CD4-positive, alpha-beta T cell treated with Interleukin-12 subunit alpha and Interleukin-12 subunit beta, for 1 hour (primary cell): Measurements from ENCODE around the gene BOLA1.

Experiments
- DNase-seq: peaks from one replicate; pipeline ENCODE4 v3.0.0-alpha.2; 2020

BOLA1 gene

DNA sequence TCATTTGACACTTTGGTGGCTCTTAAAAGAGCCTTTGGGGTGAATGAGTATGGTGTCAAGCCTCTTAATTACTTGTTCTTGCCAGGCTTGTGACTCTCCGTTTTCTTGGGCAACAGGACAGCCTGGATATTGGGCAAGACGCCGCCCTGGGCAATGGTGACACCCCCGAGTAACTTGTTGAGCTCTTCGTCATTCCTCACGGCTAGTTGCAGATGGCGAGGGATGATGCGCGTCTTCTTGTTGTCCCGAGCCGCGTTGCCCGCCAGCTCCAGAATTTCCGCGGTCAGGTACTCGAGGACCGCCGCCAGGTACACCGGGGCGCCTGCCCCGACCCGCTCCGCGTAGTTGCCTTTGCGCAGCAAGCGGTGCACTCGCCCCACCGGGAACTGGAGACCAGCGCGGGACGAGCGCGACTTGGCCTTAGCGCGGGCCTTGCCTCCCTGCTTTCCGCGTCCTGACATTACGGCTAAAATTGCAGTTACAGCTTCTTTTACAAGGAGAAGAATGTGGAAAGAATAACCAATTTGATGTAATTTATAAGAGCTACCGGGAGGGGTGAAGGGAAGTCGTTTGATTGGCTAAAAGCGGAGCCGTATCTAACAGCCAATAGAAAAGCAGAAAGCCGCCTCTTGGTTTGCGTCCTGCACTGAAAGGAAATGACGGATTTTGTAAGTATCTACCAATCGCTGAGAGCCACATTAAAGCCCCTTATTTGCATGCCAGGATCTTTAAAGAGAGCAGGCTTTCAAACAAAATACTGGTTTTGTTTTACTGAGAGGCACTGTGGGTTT lies 11.7 kb upstream of the BOLA1 start:
- peak; percentile 96 for DNase-seq

- peak; percentile 87 for DNase-seq
Measured at GRCh38 chr1:149888247-149888998, 10.9 kb upstream of the BOLA1 start.

GRCh38 chr1:149888999-149889289 lies 10.4 kb upstream of the BOLA1 start:
- DNase-seq, result no peak

DNA sequence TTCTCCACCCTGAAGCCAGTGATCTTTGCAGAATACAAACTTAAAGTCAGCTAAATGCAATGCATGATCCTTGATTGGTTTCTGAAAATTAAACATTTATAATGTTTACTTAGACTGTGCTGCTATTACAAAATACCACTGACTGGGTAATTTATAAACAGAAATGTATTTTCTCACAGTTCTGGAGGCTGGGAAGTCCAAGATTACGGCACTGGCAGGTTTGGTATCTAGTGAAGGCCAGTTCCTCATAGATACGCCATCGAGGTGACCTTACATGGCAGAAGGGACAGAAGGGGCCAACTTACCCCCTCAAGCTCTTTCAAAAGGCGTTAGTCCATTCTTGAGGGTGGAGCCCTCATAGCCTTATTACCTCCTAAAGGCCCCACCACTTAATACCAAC lies 2.8 kb upstream of the BOLA1 start:
- DNase-seq, result no peak

DNA sequence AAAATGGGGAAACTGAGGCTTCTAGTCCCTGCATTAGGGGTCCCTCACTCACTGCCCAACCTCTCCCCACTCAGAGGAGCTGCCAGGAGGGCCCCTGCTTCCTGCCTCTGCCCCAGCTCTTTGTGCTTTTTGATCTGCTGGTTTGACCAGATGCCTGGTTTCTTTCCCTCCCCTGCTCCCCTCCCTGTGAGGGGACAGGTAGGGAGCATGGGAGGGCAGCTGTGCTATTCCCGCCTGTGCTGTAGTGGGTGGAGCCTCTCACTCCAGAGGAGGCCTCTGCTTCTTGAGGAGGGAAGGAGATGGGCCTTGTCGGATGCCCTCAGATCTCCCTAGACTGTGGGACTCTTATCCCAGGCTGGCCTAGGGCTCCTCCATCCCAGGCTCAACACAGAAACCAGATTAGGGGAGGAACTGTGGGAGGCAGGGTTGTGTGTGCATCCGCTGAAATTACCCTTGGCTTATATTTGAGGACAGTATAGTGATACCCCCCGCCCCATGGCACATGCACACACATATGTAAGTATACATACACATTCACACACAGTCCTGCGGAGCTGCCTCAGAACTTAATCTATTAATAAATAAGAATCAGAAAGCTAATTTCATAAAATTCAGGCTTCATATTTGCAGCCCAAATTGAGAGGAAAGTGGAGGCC lies 4.6 kb downstream of the BOLA1 start:
- DNase-seq, result no peak

- DNase-seq, result no peak
Measured at GRCh38 chr1:149906570-149907075, 7.3 kb downstream of the BOLA1 start.

DNA sequence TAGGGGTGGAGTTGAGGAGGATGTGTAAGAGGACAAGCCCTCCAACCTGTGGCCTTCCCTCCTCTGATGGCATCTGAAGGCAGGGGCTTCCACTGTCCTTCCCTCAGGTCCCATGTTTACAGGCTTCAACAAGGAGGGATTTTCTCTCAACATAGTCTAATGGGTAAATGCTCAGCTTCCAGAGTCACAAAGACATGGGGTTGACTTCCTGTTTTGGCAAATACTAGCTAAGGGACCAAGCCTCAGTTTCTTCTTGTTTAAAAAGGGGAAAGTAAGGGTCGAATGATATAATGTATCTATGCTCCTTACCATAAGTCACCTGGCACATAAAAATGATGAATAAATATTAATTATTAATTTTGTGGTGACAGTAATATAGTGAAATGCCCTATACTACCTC lies 15.2 kb downstream of the BOLA1 start:
- no peak for DNase-seq

GRCh38 chr1:149915429-149916192 lies 16.2 kb downstream of the BOLA1 start:
- no peak for DNase-seq

DNA sequence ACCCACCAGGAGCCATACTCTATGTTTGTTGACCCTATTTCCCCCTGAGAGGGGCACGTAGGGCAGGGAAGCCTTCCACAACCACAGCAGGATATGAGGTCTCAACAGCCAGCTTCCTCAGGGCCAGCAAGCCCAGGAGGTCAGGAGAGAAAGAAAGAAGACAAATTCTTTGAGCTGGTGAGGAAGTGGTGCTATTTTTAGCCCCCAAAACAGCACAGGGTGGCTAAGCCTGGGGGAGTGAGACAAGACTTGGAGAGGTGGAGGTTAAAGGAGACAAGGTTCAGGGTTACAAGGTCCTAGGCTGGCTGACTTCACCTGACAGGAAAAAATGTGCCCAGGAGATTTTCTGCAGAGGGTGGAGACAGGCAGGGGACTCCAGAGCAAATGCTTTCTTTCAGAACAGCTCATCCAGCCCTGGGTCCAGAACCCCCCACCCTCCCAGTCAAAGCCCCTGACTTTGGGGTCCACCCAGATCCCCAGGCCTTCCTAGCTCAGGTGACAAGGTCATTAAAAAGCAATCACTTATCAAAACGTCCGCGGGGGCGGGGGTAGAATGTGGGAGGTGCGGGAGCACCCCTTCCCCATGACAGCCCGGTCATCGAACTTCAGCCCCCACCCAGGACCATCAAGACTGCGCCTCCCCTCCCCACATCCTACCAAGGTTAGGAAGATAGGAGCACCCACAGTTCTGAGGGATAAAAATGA lies 17.0 kb downstream of the BOLA1 start:
- no peak for DNase-seq

DNA sequence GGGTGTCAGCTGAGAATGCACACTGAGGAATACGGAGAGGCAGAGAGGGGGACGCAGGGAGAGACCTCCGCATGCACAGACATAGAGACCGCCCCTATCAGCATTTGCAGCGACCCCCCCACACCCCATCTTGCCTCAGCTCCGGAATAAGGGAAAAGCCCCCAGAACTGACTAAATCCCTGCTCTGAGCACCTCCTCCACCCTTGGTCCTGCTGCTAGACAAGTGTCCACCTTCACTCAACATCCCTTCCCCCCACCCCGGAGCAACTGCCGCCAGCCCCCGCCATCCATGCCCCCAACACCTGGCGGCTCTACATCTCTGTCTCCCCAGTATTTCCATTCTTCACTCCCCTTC lies 17.5 kb downstream of the BOLA1 start:
- no peak for DNase-seq

- peak; percentile 55 for DNase-seq
Measured at GRCh38 chr1:149917571-149918144, 18.3 kb downstream of the BOLA1 start, which contains the start of gene SV2A. TSS of gene SV2A (minus strand) at chr1:149917844. CDS start at chr1:149913840, 4,004 bp downstream.

DNA sequence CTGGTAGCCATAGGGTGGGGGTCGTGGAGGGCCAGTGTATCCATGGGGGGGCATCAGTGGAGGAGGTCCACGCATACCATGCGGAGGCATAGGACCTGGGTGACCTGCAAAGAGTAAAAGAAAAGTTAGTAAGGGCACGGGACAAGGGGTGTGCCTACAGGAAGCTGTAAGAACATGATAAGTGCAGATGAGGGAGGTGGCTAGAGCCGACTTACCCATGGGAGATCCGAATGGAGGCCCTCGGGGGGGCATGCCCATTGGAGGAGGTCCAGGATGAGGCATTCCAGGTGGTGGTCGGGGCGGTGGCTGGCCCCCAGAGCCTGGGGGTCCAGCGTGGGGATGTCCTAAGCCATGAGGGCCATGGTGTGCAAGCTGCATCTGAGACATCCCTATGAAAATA lies 24.3 kb downstream of the BOLA1 start:
- no peak for DNase-seq

DNA sequence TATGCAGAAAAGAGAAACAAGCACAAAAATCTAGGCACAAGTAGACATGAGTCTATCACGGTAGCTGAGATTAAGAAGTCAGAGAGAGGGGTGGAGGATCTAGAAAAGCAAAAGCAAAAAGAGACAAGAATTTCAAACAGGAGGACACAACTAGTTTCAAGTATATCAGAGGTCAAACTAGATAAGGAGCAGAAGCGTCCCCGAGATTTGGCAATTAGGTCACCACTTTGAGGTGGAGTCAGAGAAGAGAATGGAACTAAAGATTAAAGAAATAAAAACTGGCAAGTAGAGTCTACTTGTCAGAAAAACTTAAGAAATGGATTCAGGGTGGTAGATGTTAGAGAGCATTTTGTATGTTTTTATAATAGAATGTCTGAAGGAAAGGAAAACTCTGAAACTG lies 26.0 kb downstream of the BOLA1 start:
- no peak for DNase-seq

DNA sequence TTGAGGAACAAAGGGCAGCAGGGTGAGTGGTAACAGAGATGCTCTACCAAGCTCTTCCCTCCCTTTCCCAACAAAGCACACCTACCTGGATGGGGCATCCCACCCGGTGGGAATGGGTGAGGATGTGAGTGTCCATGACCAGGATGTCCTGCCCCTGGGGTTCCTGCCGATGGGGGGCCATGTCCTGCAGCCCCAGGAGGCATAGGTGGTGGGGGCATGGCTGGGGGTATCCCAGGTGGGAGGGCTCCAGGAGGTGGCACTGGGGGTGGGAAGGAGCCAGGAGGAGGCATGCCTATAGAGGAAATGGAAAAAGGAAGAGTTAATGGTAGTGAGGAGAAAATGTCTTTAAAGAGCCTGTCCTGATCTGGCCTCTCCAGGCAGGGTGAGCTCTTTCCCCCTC lies 26.4 kb downstream of the BOLA1 start:
- DNase-seq, result no peak

GRCh38 chr1:149926296-149926695 lies 26.9 kb downstream of the BOLA1 start:
- no peak for DNase-seq

DNA sequence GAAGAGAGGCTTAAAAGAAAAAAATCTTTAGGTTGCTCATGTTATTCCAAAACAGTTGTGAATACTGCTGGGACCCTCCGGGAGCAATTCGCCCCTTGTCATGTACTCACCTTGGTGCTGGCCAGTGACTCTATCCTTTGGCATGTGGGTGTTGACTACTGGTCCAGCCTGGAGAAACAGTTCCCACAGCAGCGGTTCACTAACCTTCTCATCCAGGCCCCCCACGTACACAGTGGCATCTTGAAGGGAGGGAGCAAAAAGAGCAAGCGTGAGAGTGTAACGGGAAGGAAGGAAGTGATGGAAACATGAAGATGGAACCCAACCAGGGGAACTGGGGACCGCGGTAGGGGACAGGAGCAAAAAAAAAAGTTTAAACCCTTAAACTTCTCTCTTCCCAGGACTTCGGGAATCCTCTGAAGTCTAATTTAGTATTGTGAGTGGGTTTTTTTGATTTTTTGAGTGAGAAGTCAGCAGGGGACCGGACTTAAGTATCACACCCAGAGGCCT lies 27.7 kb downstream of the BOLA1 start:
- no peak for DNase-seq

DNA sequence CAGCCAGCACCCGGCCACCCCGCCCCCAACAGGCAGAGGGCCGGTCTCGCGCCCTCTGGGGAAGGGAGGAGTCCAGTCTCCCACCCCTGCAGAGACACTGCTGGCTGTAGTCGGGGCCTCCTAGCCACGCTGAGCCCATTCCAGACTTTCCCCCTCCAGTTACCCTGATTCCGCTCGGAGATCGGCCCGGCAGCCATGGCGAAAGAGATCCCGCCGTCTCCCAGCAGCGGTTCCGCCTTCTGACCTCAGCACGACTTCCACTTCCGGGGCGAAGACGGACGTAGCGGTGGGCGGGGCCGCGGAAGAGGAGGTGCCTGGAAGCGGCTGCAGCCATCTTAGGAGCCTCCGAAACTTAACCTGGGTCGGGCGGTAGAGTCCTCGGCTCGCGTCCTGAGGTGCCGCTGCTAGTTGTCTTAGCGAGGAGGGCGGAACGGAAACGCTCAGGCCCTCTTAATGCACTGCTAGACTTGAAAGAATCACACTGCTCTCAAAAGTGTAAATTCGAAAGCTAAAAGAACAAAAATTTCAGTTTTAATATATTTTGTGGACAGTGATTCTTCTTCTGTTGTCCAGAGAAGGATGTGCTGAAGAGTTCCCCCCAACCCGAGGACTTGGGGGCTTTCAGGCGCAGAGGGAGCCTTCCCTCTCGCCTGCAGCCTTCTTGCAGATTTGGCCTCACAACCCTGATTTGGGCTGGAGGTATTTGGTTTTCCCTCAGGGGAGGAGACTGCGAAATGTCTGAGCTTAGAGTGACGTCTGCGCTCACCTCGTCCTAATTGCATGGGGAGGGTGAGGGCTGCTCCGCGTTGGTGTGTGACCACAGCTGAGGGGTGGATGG lies 28.4 kb downstream of the BOLA1 start, which contains the start of gene SF3B4:
TSS of gene SF3B4 (minus strand) at position 241 of the 838 bp plus-strand sequence. CDS start at position 197, 44 bp downstream.
- DNase-seq, result peak; percentile 95

DNA sequence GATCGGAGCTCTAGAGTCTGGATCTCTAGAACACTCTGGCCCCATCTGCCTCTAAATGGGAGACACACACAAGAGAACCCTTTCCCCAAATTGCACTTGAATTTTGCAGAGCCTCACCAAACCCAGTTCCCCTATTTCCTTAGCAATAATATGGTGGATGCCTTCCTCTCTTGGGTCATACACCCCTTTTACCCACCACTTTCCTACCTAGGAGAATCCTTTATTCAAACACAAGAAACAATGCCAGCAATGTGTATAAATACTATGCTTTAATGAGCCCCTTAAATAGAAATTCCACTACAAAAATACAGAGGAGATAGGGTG lies 29.0 kb downstream of the BOLA1 start:
- no peak for DNase-seq

DNA sequence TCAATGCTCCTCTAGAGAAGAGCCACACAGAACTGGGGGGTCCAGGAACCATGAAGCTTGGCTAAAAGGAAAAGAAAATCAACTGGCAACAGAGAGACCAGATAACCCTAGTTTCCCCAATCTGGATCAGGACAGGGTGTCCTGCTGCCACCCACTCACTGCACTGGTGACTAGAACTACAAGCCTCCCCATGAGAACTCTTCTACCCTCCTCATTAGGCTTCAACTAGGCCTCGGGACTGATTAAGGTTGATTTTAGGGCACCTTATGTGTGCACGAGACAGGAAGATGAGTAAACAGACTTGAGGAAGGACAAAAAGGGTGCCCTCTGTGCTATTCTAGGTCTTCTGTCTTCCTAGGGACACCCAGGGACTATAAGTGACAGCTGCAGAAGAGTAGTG lies 30.5 kb downstream of the BOLA1 start:
- no peak for DNase-seq

GRCh38 chr1:149931212-149931790 lies 31.9 kb downstream of the BOLA1 start:
- DNase-seq, result no peak

DNA sequence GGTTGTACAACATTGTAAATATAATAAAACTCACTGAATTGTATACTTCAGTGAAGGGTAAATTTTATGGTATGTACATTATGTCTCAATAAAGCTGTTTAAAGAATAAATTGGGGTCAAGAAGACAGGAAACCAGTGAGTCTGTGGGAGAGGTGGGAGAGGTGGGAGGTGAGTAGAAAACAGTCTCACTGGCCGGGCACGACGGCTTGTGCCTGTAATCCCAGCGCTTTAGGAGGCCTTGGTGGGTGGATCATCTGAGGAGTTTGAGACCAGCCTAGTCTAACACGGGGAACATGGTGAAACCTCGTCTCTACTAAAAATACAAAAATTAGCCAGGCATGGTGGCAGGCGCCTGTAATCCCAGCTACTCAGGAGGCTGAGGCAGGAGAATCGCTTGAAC lies 33.1 kb downstream of the BOLA1 start:
- no peak for DNase-seq
